ENCODE data around the gene SCN1B. TPM values are rescaled to one million over a fixed set of nuclear protein-coding genes. Genes with fewer than 3 reads are reported as not detected.

Gene SCN1B
- total RNA-seq, 3 donors from 2014 or later (not counting 1 experiment from before 2014, with no cell fraction given), result 0.94 to 1.5 (median 1.1) TPM

GRCh38 chr19:34984287-34984686 is 46.0 kb upstream of the SCN1B start:
- Histone ChIP-seq H3K27me3 (ENCODE audit: control insufficient read depth, insufficient read depth, low read length) (no peaks in the 10 kb centered on the region), H3K4me1 (ENCODE audit: control insufficient read depth, insufficient read depth, low read length) (peaks cover 9% of the 10 kb centered on the region), H3K4me3 (ENCODE audit: low read length) (no peak overlapping the region), H3K36me3 (ENCODE audit: control insufficient read depth, insufficient read depth, low read length) (no peaks in the 10 kb centered on the region), H3K9me3 (ENCODE audit: control insufficient read depth, insufficient read depth, low read length) (no peaks in the 10 kb centered on the region), H3K27ac (ENCODE audit: low read length) (no peak overlapping the region)
- H3K27ac Mint-ChIP-seq, result no peak overlapping the region
- 96% methylated on average over 2 of the region's 3 CpGs for WGBS (ENCODE audit: insufficient coverage)
- no peak for TF ChIP-seq CTCF (IDR thresholded peaks at IDR 0.05)
- H3K36me3 Mint-ChIP-seq, result no peaks in the 10 kb centered on the region
- no peak overlapping the region for H3K4me3 Mint-ChIP-seq
- peaks cover 12 to 23% of the 10 kb centered on the region in 2 donors for H3K4me1 Mint-ChIP-seq
- intact Hi-C loops (cut with micrococcal nuclease), result no loop called here
- no peaks in the 10 kb centered on the region for H3K27me3 Mint-ChIP-seq (ENCODE audit: low read depth in 2 of 2)
- H3K9me3 Mint-ChIP-seq, result no peaks in the 10 kb centered on the region
- ATAC-seq, result no peak
- DNase-seq, result no peak

- peak in 1 of 2 donors; percentile 51 for DNase-seq
- H3K27me3 ChIP-seq (ENCODE audit: control insufficient read depth, insufficient read depth, low read length), result no peaks in the 10 kb centered on the region
- peak; percentile 48 to 74 (median 58) for ATAC-seq
- peaks cover 9% of the 10 kb centered on the region for H3K4me1 ChIP-seq (ENCODE audit: control insufficient read depth, insufficient read depth, low read length)
- intact Hi-C loops (cut with micrococcal nuclease), result no loop called here
- no peaks in the 10 kb centered on the region for H3K9me3 ChIP-seq (ENCODE audit: control insufficient read depth, insufficient read depth, low read length)
- Mint-ChIP-seq H3K36me3 (no peaks in the 10 kb centered on the region), H3K4me3 (peak overlapping the region; percentile 26), H3K4me1 (peaks cover 12 to 22% of the 10 kb centered on the region in 2 donors), H3K27ac (peak overlapping the region; percentile 66 to 82), H3K27me3 (ENCODE audit: low read depth in 2 of 2) (peaks cover 0 to 3% of the 10 kb centered on the region in 2 donors), H3K9me3 (no peaks in the 10 kb centered on the region)
- H3K27ac ChIP-seq (ENCODE audit: low read length), result peak overlapping the region; percentile 4
- no peak for TF ChIP-seq CTCF (IDR thresholded peaks at IDR 0.05)
- no peak overlapping the region for H3K4me3 ChIP-seq (ENCODE audit: low read length)
- H3K36me3 ChIP-seq (ENCODE audit: control insufficient read depth, insufficient read depth, low read length), result no peaks in the 10 kb centered on the region
- WGBS (ENCODE audit: insufficient coverage), result 13% methylated on average over 6 of the region's 7 CpGs
Observed at GRCh38 chr19:34985249-34986022, 44.8 kb upstream of the SCN1B start.

GRCh38 chr19:34988119-34988518 is 42.2 kb upstream of the SCN1B start:
- no peak overlapping the region for H3K4me3 ChIP-seq (ENCODE audit: low read length)
- 100% methylated on average over 1 of the region's 1 CpG for WGBS (ENCODE audit: insufficient coverage)
- no peaks in the 10 kb centered on the region for H3K9me3 ChIP-seq (ENCODE audit: control insufficient read depth, insufficient read depth, low read length)
- Mint-ChIP-seq H3K4me3 (no peak overlapping the region), H3K4me1 (peaks cover 23 to 34% of the 10 kb centered on the region in 2 donors), H3K27me3 (ENCODE audit: low read depth in 2 of 2) (peaks cover 0 to 3% of the 10 kb centered on the region in 2 donors), H3K27ac (no peak overlapping the region), H3K36me3 (no peaks in the 10 kb centered on the region), H3K9me3 (no peaks in the 10 kb centered on the region)
- intact Hi-C loops (cut with micrococcal nuclease), result no loop called here
- H3K36me3 ChIP-seq (ENCODE audit: control insufficient read depth, insufficient read depth, low read length), result no peaks in the 10 kb centered on the region
- no peak overlapping the region for H3K27ac ChIP-seq (ENCODE audit: low read length)
- H3K27me3 ChIP-seq (ENCODE audit: control insufficient read depth, insufficient read depth, low read length), result no peaks in the 10 kb centered on the region
- DNase-seq (no peak), ATAC-seq (no peak)
- TF ChIP-seq CTCF (IDR thresholded peaks at IDR 0.05), result no peak
- H3K4me1 ChIP-seq (ENCODE audit: control insufficient read depth, insufficient read depth, low read length), result peaks cover 9% of the 10 kb centered on the region
